ENCODE results near the gene PABPC1L.
A peak's percentile ranks its signal among the peaks of the same experiment; 100 is the strongest.

PABPC1L gene

DNA sequence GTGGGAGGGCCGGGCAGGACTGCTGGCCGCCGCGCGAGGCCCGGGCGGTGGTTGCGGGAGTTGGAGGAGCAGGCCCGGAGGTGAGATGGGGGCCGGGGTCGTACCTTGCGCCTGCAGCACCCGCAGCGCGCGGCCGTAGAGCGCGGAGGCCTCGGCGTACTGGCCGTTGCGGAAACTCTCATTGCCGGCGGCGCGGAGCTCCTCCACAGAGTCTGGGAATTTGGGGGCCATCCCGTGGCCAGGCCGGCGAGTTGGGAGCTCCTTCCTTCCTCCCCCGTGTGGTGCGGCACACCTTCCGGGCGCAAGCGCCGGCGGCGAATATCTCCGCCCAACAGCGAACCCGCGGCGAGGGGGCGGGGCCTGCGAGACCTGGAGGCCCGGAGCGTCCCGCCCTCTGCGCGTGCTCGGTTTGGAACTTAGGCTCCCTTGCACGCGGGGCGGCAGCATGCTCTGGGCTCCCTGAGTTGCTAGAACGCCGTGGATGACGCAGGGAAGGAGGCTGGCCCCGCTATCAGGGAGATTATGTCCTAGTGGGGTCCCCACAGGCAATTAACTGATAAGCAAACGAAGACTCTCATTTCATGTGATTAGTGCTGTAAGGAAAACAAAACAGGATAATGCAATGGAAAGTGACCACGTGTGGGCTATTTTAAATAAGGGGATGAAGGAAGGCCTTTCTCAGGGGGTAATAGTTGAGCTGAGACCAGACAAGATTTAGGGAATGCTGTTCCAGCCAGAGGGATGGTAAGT lies 50.4 kb downstream of the PABPC1L start, which contains the start of gene TOMM34:
TOMM34 (minus strand) TSS at position 295 of the 750 bp plus-strand sequence; CDS start at position 231, 64 bp downstream.
- intact Hi-C loops (cut with micrococcal nuclease), result no loop called here
- peaks cover 19% of the 10 kb centered on the region for H3K36me3 Mint-ChIP-seq (ENCODE audit: low read depth)
- H3K27ac Mint-ChIP-seq, result peak within 1 kb of the TSS; percentile 76
- peak within 1 kb of the TSS; percentile 86 for H3K4me3 Mint-ChIP-seq
- H3K27me3 Mint-ChIP-seq, result no peaks in the 10 kb centered on the region
- peaks cover 48% of the 10 kb centered on the region for H3K4me1 Mint-ChIP-seq (ENCODE audit: low read depth)
- H3K9me3 Mint-ChIP-seq, result no peaks in the 10 kb centered on the region

DNA sequence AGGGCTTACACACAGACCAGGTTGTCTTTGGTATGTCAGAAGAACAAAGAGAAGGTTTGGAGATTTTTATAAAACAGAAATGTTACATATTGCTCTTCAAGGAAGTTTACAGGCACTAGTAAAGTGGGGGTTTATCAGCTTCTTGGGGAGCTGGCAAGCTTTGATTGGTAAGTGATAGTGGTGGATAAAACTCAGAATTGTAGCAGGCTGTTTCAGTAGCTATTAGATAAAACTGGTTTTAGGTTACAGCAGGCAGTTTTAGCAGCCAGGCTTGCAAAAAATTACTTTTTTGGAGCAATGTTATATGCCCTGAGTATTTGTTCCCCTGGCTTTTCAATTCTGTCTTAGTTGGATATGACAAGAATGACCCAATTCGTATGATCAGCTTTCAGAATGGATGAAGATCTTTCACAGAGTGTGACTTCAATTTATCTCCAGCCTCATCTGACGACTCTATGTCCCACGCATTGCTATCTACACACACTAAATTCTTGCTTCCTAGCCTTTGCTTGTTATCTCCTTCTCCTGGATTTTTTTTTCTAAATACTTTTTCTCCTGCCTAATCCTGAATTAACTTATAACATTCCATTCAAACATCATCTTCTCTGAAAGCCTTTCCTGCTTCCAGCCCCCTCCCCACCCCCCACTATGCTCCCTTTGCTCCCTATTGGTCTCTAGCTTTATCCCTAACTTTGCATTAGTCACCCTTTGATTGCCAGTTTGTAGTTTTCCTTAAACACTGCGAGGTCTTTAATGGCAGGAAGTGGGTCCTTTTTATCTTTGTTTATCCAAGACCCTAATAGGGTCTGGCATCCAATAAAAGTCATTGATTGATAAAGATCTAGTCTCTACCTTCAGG lies 51.4 kb downstream of the PABPC1L start:
- intact Hi-C loops (cut with micrococcal nuclease), result no loop called here
- H3K4me3 Mint-ChIP-seq, result no peak overlapping the region
- no peak overlapping the region for H3K27ac Mint-ChIP-seq
- no peaks in the 10 kb centered on the region for H3K9me3 Mint-ChIP-seq
- H3K36me3 Mint-ChIP-seq (ENCODE audit: low read depth), result peaks cover 14% of the 10 kb centered on the region
- H3K27me3 Mint-ChIP-seq, result no peaks in the 10 kb centered on the region
- H3K4me1 Mint-ChIP-seq (ENCODE audit: low read depth), result peaks cover 46% of the 10 kb centered on the region

DNA sequence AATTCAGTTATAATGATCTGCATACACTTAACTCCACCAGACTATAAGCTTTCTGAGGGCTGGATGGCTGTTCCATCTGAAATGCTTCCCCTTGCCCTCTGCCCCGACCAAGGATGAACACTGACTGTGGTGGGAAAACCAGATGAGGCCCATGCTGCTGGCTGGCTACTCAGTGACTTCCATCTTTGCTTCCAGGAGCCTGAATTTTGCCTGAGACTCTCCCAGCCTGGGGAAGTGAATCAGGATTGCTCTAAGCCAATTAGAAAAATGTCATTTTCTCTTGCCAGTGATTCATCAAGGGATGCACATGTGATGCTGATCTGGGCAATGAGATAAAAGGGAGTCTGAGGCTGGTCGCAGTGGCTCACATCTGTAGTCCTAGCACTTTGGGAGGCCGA lies 52.0 kb downstream of the PABPC1L start:
- Mint-ChIP-seq H3K27ac (peak overlapping the region; percentile 28), H3K27me3 (no peaks in the 10 kb centered on the region), H3K36me3 (ENCODE audit: low read depth) (peaks cover 17% of the 10 kb centered on the region), H3K9me3 (no peaks in the 10 kb centered on the region), H3K4me1 (ENCODE audit: low read depth) (peaks cover 41% of the 10 kb centered on the region), H3K4me3 (no peak overlapping the region)
- intact Hi-C loops (cut with micrococcal nuclease), result no loop called here

DNA sequence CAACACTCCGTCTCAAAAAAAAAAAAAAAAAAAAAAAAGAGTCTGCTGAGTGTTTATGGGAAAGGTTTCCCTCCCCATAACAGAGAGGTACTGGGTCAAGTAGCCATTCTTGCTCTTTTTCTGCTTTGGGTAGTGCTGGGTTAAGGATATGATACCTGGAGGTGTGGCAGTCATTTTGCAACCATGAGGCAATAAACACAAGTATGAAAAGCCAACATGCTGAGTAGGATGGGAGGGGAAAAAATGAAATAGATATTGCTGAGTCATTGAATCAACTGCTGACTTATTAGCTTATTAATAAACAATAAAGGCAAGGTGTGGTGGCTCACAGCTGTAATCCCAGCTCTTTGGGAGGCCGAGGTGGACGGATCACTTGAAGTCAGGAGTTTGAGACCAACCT lies 52.6 kb downstream of the PABPC1L start:
- no peaks in the 10 kb centered on the region for H3K27me3 Mint-ChIP-seq
- no peaks in the 10 kb centered on the region for H3K9me3 Mint-ChIP-seq
- intact Hi-C loops (cut with micrococcal nuclease), result no loop called here
- peaks cover 22% of the 10 kb centered on the region for H3K36me3 Mint-ChIP-seq (ENCODE audit: low read depth)
- H3K4me1 Mint-ChIP-seq (ENCODE audit: low read depth), result peaks cover 43% of the 10 kb centered on the region
- H3K4me3 Mint-ChIP-seq, result no peak overlapping the region
- no peak overlapping the region for H3K27ac Mint-ChIP-seq

DNA sequence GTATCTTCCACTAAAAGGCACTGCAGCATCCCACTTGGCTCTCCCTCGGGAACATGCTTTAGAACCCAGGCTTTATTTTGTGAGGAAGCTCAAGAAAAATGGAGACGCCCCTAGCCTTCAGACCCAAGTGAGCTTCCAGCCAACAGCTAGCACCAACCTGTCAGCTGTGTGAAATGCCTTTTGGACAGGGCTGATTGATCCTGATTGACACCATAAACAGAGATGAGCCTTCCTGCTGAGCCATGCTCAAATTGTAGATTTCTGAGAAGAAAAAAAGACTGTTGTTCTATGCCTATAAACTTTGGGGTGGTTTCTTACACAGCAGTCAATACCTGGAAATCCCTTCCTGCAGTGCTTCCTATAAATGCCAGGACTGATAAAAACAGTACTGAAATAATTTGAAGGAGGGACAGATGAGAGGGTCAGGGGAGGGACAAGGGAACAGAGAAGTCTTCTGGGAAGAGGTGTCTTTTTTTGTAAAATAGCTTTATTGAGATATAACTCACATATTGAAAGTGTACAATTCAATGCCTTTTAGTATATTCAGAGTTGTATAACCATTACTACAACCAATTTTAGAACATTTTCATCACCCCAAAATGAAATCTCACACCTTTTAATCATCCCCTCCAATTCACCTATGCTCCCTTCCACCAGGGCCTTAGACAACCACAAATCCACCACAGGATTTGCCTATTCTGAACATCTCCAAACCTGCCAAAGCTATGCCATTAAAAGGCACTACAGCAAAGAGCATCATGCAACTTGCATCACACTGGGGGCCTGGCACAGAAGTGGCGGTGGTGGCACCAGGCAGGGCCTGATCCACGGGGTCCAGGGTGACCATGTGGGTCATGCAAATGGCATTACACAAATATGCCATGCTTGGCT lies 53.7 kb downstream of the PABPC1L start:
- Mint-ChIP-seq H3K27ac (no peak overlapping the region), H3K4me3 (no peak overlapping the region), H3K9me3 (no peaks in the 10 kb centered on the region), H3K27me3 (no peaks in the 10 kb centered on the region), H3K4me1 (ENCODE audit: low read depth) (peaks cover 49% of the 10 kb centered on the region), H3K36me3 (ENCODE audit: low read depth) (peaks cover 26% of the 10 kb centered on the region)
- intact Hi-C loops (cut with micrococcal nuclease), result no loop called here

DNA sequence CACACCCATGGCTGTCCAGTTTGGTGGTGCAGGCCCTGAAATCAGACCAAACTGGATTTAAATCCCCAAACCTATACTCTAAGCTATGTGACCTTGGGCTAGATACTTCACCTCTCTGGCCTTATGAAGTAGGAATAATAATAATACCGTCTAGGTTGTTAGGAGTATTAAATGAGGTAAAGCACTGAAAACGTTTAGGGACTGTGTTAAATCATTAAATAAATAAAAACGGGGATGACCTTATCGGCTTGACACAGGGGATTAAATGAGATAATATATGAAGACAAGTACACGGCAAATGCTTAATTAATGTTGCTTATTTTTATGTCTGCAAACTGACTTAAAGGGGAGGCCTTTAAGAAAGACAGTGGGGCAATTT lies 55.8 kb downstream of the PABPC1L start:
- no peaks in the 10 kb centered on the region for H3K9me3 Mint-ChIP-seq
- H3K36me3 Mint-ChIP-seq (ENCODE audit: low read depth), result peaks cover 25% of the 10 kb centered on the region
- intact Hi-C loops (cut with micrococcal nuclease), result loop anchor here (5.0 kb wide), 1 partner anchor 78 kb away; the partner anchor contains the start of gene YWHAB
- H3K4me3 Mint-ChIP-seq, result peak overlapping the region; percentile 96
- H3K27me3 Mint-ChIP-seq, result no peaks in the 10 kb centered on the region
- peaks cover 49% of the 10 kb centered on the region for H3K4me1 Mint-ChIP-seq (ENCODE audit: low read depth)
- H3K27ac Mint-ChIP-seq, result peak overlapping the region; percentile 91

DNA sequence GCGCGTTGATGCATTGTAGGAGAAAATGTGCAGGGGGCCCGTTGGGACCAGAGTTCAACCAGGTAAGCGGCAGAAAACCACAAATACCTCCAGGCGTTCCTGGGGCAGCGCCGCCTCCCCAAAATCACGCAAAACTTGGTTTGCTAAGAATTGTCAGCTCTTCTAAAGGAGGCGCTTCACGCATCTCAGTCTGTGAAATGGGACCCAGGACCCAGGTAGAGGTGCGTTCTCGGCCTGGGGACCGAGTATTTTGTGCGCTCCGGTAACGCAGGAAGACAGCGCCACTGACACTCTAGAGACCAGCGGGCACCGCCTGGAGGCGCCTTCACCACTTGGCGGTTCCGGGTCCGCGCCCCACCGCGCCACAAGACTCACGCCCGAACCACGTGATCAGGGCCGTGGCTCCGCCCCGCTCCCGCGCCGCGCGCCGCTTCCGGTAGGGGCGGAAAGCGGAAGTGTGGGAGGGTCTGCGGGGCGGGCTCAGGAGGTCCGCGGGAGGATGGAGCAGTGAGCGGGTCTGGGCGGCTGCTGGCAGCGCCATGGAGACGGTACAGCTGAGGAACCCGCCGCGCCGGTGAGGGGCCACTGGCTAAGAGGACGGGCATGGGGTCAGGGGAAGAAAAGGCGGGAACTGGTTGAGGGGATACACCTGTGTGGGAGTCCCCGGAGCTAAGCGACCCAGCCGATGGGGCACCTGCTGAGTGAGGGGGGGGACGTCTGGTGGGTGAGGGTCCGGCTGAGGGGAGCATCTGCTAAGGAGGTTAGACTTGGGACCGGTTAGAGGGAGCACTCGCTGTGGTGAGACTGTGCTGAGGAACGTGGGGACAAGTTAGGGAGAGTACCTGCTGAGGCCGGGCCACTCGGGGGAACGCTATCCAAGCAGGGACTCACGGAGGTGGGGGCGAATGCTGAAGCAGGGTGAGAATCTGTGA lies 56.4 kb downstream of the PABPC1L start, which contains the start of gene STK4:
STK4 (plus strand) TSS at position 483 of the 932 bp plus-strand sequence; CDS start at position 540, 57 bp downstream.
- peak within 1 kb of the TSS; percentile 91 for H3K27ac Mint-ChIP-seq
- H3K27me3 Mint-ChIP-seq, result no peaks in the 10 kb centered on the region
- no peaks in the 10 kb centered on the region for H3K9me3 Mint-ChIP-seq
- peaks cover 25% of the 10 kb centered on the region for H3K36me3 Mint-ChIP-seq (ENCODE audit: low read depth)
- peaks cover 55% of the 10 kb centered on the region for H3K4me1 Mint-ChIP-seq (ENCODE audit: low read depth)
- intact Hi-C loops (cut with micrococcal nuclease), result loop anchor here (5.0 kb wide), 1 partner anchor 79 kb away; the partner anchor contains the start of gene YWHAB
- H3K4me3 Mint-ChIP-seq, result peak within 1 kb of the TSS; percentile 96

DNA sequence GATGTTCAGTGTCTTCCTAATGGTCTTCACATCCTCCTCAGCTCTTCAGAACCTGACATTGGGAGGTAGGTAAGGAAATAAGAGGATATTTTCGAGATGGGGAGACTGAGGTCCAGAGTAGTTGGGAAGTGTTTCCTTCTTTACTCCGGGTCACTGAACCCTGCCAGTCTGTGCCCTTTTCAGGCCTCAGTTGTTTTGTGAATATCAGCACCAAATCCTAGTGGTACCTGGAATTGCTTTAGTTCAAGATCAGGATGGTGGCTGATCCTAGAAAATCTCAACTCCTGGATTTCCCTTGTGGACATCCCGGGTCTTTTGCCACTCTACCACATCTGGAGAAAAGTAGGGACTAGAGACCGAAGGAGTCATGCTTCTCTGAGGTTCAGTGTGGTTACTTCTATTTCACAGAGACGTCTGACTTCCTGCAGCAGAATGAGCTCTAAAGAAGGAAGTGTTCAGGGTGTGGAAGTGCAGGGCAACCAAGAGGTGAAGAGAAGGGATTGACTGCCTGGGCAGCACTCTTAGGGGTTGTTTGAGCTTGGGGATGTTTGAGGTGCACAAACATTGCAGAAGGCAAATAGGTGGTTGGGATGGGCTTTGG lies 57.4 kb downstream of the PABPC1L start:
- Mint-ChIP-seq H3K36me3 (ENCODE audit: low read depth) (peaks cover 25% of the 10 kb centered on the region), H3K27ac (peak overlapping the region; percentile 91), H3K9me3 (no peaks in the 10 kb centered on the region), H3K27me3 (no peaks in the 10 kb centered on the region), H3K4me3 (peak overlapping the region; percentile 96), H3K4me1 (ENCODE audit: low read depth) (peaks cover 48% of the 10 kb centered on the region)
- intact Hi-C loops (cut with micrococcal nuclease), result loop anchor here (5.0 kb wide), 1 partner anchor 80 kb away; the partner anchor contains the start of gene YWHAB

DNA sequence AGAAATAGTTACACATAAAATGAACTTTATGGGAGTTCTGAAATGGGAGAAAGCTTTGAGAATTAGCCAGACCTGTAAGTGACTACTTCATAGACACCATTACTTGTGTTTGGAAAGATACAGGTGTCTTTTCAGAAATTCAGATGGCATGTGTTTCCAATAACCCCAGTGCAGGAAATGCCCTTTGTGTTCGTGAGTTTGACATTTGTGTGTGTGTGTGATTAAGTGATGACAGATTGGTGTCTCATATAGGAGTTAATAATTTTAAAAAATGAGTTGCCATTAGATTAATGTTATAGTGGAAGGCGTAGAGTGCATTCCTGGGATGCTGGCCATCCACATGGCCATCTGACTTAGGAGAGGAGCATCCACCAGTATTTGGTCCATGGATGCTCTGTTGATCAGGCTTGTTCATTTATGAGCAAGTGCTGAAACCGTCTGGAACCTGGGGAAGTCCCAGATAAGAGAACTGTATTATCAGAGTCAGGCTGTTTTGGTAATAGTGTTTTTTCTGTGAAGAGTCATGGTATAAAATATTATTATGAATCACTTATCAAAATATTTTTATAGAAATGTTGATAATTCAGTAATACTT lies 59.5 kb downstream of the PABPC1L start:
- no peak overlapping the region for H3K4me3 Mint-ChIP-seq
- H3K27me3 Mint-ChIP-seq, result no peaks in the 10 kb centered on the region
- no peaks in the 10 kb centered on the region for H3K9me3 Mint-ChIP-seq
- intact Hi-C loops (cut with micrococcal nuclease), result loop anchor here (5.0 kb wide), 1 partner anchor 82 kb away; the partner anchor contains the start of gene YWHAB
- H3K4me1 Mint-ChIP-seq (ENCODE audit: low read depth), result peaks cover 57% of the 10 kb centered on the region
- H3K27ac Mint-ChIP-seq, result peak overlapping the region; percentile 91
- peaks cover 44% of the 10 kb centered on the region for H3K36me3 Mint-ChIP-seq (ENCODE audit: low read depth)

DNA sequence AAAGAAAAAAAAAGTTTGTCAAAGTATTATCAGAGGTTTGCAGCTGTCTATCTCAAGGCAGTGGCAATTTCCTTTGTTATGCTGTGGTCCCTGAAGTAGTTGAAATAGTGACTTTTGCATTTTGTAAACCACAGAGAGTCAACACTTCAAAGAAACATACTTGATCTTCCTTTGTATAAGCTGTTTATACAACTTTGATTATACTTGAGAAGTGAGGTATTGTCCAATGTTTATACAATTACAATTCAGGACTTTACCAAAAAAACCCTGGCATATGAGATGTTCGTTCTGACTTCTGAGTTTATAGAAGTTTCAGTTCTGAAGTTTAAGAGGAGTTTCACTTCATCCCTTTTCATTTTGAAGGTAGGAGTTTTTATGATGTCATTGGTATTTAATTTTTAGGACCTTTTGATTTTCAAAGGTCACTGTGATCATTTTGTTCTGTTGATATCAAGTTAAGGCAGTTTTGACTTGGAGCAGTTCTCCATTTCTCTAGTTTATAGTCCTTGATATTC lies 60.4 kb downstream of the PABPC1L start:
- H3K4me1 Mint-ChIP-seq (ENCODE audit: low read depth), result peaks cover 55% of the 10 kb centered on the region
- H3K36me3 Mint-ChIP-seq (ENCODE audit: low read depth), result peaks cover 53% of the 10 kb centered on the region
- no peaks in the 10 kb centered on the region for H3K27me3 Mint-ChIP-seq
- intact Hi-C loops (cut with micrococcal nuclease), result no loop called here
- no peaks in the 10 kb centered on the region for H3K9me3 Mint-ChIP-seq
- peak overlapping the region; percentile 71 for H3K4me3 Mint-ChIP-seq
- peak overlapping the region; percentile 97 for H3K27ac Mint-ChIP-seq

DNA sequence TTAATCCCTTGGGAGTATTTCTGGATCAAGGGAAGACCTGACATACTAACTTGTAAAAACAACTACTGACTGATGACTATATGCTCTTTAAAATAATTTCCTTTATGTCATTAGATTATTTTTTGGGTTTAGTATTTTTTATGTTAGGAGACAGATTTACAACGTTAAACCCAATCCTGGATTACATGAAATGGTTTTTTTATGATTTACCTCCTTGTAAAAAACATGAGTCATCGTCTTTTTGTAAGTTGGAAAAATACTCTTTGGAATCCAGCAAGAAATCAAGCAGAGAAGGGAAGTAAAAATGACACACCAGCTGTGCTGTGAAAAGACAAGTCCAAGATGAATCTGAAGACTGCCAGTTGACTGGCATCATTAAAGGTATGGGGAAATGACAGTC lies 63.2 kb downstream of the PABPC1L start:
- Mint-ChIP-seq H3K27ac (peak overlapping the region; percentile 41), H3K4me3 (no peak overlapping the region), H3K4me1 (ENCODE audit: low read depth) (peaks cover 57% of the 10 kb centered on the region), H3K9me3 (no peaks in the 10 kb centered on the region), H3K27me3 (no peaks in the 10 kb centered on the region), H3K36me3 (ENCODE audit: low read depth) (peaks cover 56% of the 10 kb centered on the region)
- intact Hi-C loops (cut with micrococcal nuclease), result no loop called here

DNA sequence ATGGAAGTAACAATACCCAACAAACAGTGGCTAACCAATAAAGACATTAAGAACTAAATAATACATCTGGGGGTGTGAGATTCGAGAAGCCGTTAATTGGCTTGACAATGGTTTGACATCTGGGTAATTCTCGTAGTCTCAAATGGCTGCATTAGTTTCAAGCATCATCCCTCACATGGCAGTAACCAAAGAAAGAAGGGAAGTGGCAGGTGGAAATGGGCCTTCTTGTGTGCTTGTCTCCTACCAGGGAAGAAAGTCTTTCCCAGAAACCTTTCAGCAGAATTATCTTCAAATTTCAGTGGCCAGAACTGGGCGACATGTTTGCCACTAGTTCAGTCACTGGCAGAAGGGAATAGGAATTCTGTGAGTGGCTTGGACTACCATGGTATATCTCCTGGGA lies 66.8 kb downstream of the PABPC1L start:
- no peak overlapping the region for H3K4me3 Mint-ChIP-seq
- H3K36me3 Mint-ChIP-seq (ENCODE audit: low read depth), result peaks cover 83% of the 10 kb centered on the region
- H3K27ac Mint-ChIP-seq, result peak overlapping the region; percentile 51
- H3K4me1 Mint-ChIP-seq (ENCODE audit: low read depth), result peaks cover 43% of the 10 kb centered on the region
- intact Hi-C loops (cut with micrococcal nuclease), result no loop called here
- H3K9me3 Mint-ChIP-seq, result no peaks in the 10 kb centered on the region
- no peaks in the 10 kb centered on the region for H3K27me3 Mint-ChIP-seq
